NB4 (cell line): ENCODE measurements around the gene SDR42E1.

Source experiments
- DNase-seq: peaks from one replicate; pipeline ENCODE4 v3.0.0; 2010; ENCODE audit warnings: low read depth
- H3K4me3 ChIP-seq: one replicate; pipeline ENCODE4 v1.5.1; 2011; ENCODE audit warnings: mild to moderate bottlenecking, low read depth, low read length, moderate library complexity
- MYC ChIP-seq: IDR thresholded peaks from 2 replicates; pipeline ENCODE4 v1.6.1; 2011; ENCODE audit warnings: low read depth, low read length
- POLR2A ChIP-seq: IDR thresholded peaks from 2 replicates; pipeline ENCODE4 v1.6.1; 2011; ENCODE audit warnings: mild to moderate bottlenecking; ENCODE audit not compliant: insufficient read length; ENCODE audit errors: extremely low read depth
- TF ChIP-seq, protein P1 (sequence below): IDR thresholded peaks from 2 replicates; pipeline ENCODE4 v1.6.1; 2011; ENCODE audit warnings: low read depth, low read length
- TF ChIP-seq, protein P2 (sequence below): IDR thresholded peaks from one replicate; pipeline ENCODE4 v1.5.1; 2012; ENCODE audit warnings: low read depth, low read length

SDR42E1 gene

DNA sequence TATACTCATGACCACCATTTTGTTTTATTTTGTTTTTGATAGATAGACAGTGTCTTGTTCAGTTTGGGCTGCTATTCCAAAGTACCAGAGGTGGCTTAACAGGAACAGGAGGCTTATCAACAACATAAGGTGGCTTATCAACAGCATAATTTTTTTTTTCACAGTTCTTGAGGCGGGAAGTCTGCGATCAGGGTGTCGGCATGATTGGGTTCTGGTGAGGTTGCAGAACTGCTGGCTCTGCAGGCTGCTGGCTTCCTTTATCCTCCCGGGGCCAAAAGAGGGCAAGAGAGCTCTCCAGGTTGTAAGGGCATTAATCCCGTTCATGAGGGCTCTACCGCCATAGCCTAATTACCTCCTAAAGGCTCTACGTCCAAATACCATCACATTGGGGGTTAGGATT, 11.9 kb upstream of the SDR42E1 start:
- H3K4me3 ChIP-seq, result no peak overlapping the region
- no peak for DNase-seq
- TF ChIP-seq, protein P1, sequence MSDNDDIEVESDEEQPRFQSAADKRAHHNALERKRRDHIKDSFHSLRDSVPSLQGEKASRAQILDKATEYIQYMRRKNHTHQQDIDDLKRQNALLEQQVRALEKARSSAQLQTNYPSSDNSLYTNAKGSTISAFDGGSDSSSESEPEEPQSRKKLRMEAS, result no peak
- TF ChIP-seq, protein P2, sequence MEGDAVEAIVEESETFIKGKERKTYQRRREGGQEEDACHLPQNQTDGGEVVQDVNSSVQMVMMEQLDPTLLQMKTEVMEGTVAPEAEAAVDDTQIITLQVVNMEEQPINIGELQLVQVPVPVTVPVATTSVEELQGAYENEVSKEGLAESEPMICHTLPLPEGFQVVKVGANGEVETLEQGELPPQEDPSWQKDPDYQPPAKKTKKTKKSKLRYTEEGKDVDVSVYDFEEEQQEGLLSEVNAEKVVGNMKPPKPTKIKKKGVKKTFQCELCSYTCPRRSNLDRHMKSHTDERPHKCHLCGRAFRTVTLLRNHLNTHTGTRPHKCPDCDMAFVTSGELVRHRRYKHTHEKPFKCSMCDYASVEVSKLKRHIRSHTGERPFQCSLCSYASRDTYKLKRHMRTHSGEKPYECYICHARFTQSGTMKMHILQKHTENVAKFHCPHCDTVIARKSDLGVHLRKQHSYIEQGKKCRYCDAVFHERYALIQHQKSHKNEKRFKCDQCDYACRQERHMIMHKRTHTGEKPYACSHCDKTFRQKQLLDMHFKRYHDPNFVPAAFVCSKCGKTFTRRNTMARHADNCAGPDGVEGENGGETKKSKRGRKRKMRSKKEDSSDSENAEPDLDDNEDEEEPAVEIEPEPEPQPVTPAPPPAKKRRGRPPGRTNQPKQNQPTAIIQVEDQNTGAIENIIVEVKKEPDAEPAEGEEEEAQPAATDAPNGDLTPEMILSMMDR, result no peak
- TF ChIP-seq MYC (no peak), POLR2A (no peak)

DNA sequence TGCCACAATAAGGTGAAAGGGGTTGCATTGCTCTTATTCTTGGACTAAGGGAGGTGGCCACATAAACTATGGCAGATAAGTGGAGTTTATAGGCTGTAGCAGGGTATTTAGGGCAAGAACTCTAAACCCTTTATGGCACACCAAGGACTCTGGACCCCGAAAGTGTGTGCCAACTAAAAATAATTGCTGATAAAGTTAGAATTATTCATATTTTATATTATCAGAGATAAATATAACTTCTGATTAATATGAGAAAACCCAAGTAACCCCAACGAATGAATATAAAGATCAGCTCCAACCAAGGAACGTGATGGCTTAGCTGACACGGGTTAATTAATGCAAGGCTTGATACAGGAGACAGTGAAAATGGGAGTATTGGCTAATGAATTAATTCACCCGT, 8.8 kb upstream of the SDR42E1 start:
- TF ChIP-seq, protein P1, result no peak
- TF ChIP-seq, protein P2, result no peak
- TF ChIP-seq POLR2A (no peak), MYC (no peak)
- no peak overlapping the region for H3K4me3 ChIP-seq
- DNase-seq, result no peak

DNA sequence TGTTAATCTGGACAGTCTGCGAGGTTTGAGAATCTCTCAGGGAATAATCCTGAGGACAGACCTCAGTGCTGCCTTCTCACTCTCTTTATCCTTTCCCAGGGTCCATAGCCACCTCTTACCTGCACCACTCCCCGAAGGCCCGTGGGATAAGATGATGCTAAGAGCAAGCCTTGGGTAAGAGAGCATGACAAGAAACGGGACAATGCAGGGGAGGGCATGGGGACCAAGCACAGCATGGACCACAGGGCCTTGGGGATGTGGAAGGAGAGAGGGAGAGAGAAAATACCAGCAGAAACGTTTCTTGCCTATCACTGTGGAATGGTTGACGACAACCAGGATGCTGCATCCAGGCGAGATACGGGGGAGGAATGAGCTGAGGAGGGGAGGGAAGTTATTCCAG, 8.3 kb upstream of the SDR42E1 start:
- TF ChIP-seq, protein P1, result no peak
- TF ChIP-seq MYC, result no peak
- TF ChIP-seq, protein P2, result no peak
- no peak for TF ChIP-seq POLR2A
- no peak overlapping the region for H3K4me3 ChIP-seq
- DNase-seq, result no peak

DNA sequence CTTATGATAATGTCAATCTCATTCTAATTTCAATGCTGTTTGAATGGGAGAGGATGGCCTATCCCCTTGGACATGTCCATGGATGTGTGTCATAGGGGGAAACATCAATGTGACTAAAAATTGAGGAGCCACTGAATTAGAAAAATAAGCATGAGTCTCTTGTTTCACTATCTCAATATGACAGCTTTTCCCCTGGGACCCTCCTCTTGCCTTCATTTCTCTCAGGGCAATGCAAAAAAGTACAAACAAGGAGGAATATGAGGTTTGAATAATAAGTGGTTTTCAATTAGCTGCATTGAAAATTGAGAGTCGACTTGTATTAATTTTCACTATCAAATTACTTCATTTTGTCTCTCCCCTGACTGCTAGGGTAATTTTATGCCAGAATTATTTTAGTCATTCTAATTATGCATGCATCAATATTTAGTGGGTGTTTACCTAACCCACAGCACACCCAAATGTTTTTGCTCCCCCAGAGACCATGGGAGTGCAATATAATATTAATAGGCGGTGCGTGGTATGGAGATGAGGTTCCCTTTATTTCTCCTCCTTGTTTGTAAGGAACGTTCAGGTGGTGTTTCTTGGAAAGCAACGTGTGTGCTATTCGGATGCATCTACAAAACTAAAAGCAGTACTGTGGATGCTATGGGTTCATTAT, 6.8 kb upstream of the SDR42E1 start:
- no peak for DNase-seq
- H3K4me3 ChIP-seq, result no peak overlapping the region
- TF ChIP-seq, protein P1, result no peak
- TF ChIP-seq, protein P2, result no peak
- TF ChIP-seq MYC, result no peak
- no peak for TF ChIP-seq POLR2A

DNA sequence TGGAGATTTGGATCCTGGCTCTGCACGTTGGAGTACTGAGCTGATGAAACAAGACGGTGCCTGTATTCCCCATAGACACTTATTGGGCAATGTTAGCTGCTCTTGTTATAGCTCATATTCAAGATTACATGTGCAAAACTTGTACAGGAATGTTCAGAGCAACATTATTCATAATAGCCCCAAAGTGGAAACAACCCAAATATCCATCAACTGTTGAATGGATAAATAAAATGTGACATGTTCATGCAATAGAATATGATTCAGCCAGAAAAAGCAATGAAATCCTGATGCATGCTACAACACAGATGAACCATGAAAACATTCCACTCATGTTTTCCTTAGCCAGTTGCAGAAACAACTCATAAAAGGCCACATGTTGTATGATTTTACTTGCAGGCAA, 5.7 kb upstream of the SDR42E1 start:
- DNase-seq, result peak; percentile 30
- no peak for TF ChIP-seq POLR2A
- TF ChIP-seq, protein P1, result no peak
- TF ChIP-seq MYC, result no peak
- TF ChIP-seq, protein P2, result no peak

DNA sequence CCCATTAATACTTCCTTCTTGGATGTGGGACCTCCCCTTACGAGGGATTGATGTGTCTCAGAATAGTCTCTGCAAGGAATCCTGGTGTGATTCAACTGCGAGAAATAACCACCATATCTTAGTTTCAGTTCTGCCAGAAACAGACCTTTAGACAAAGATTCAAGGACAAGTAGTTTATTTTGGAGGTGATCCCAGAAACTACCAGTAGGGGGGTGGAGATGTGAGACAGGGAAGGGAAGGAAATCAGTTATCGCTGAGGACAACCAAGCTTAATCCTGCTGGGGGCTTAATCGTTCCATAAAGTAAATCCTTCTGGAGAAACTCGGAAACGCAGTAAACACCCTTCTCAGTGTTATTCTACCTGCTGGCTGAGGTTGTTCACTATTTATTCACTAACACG, 5.0 kb upstream of the SDR42E1 start:
- TF ChIP-seq, protein P2, result peak; percentile 44
- no peak for TF ChIP-seq MYC
- DNase-seq, result peak; percentile 42
- H3K4me3 ChIP-seq, result no peak overlapping the region

More for the DNA sequence above, 5.7 kb upstream of the SDR42E1 start:
- no peak overlapping the region for H3K4me3 ChIP-seq
